Spleen (tissue), 11 donors: ENCODE results near the gene CX3CL1. TPM values are rescaled to one million over a fixed set of nuclear protein-coding genes. Genes with fewer than 3 reads are reported as not detected.

Source experiments
- DNase-seq: peaks from one replicate; pipeline ENCODE4 v3.0.0-alpha.2; 2020
- H3K27ac ChIP-seq, 8 donors: fragments of 200-600 bp; sonication (generic) in 7 of 8; 1 replicate in 4 of 8; 2 replicates in 4 of 8; pipeline versions ENCODE4 v1.5.0 to v1.8.0; 2016 to 2021; ENCODE audit warnings: inconsistent platforms in 4 of 8, mild to moderate bottlenecking in 4 of 8, moderate library complexity in 1 of 8
- H3K27me3 ChIP-seq, 7 donors: fragments of 200-600 bp; sonication (generic) in 6 of 7; replicated peaks in 1 of 7; 1 replicate in 4 of 7; 2 replicates in 3 of 7; pipeline versions ENCODE4 v1.5.0 to v1.8.0; 2016 to 2021; ENCODE audit warnings: inconsistent platforms in 3 of 7, mild to moderate bottlenecking in 1 of 7
- H3K36me3 ChIP-seq, 6 donors: fragments of 200-600 bp; sonication (generic) in 5 of 6; 1 replicate in 4 of 6; 2 replicates in 2 of 6; pipeline versions ENCODE4 v1.5.0 to v1.8.0; 2016 to 2021; ENCODE audit warnings: inconsistent platforms in 2 of 6
- H3K4me1 ChIP-seq, 6 donors: fragments of 200-600 bp; sonication (generic) in 5 of 6; 1 replicate in 3 of 6; 2 replicates in 3 of 6; pipeline versions ENCODE4 v1.5.0 to v1.8.0; 2016 to 2021; ENCODE audit warnings: inconsistent platforms in 3 of 6
- H3K4me3 ChIP-seq, 8 donors: fragments of 200-600 bp; sonication (generic) in 7 of 8; 1 replicate in 4 of 8; 2 replicates in 4 of 8; pipeline versions ENCODE4 v1.5.0 to v1.8.0; 2016 to 2021; ENCODE audit warnings: inconsistent platforms in 4 of 8, mild to moderate bottlenecking in 4 of 8, moderate library complexity in 2 of 8
- H3K9me3 ChIP-seq, 8 donors: fragments of 200-600 bp; sonication (generic) in 7 of 8; 1 replicate in 4 of 8; 2 replicates in 4 of 8; pipeline versions ENCODE4 v1.5.0 to v1.8.0; 2016 to 2021; ENCODE audit warnings: inconsistent platforms in 4 of 8
- CTCF ChIP-seq, 11 experiments: fragments of 200-600 bp in 7 of 11; fragments of 450-650 bp in 4 of 11; sonication (generic) in 4 of 11; IDR thresholded peaks in 8 of 11; conservative IDR thresholded peaks in 3 of 11; 1 replicate in 7 of 11; 2 replicates in 4 of 11; pipeline versions ENCODE4 v1.4.0 to v1.8.0; 2016 to 2021; ENCODE audit warnings: antibody characterized with exemption in 11 of 11, inconsistent platforms in 4 of 11, mild to moderate bottlenecking in 1 of 11
- POLR2A ChIP-seq, 3 donors: fragments of 450-650 bp; IDR thresholded peaks; one replicate each; pipeline ENCODE4 v1.5.1; 2017; ENCODE audit warnings: antibody characterized with exemption in 3 of 3, mild to moderate bottlenecking in 1 of 3
- POLR2AphosphoS5 ChIP-seq, 3 donors: sonication (generic); formaldehyde crosslinking; IDR thresholded peaks; one replicate each; pipeline ENCODE4 v1.5.1; 2017; ENCODE audit warnings: antibody characterized with exemption in 3 of 3
- WGBS, 5 donors: extraction: QIAGEN DNeasy Blood & Tissue Kit in 3 of 5; methylation state at CpG; one replicate each; pipeline versions ENCODE4 v1.1.5 to v1.1.7; 2013 to 2018; 5-methylcytosine and 5-hydroxymethylcytosine counted together
- intact Hi-C: fragments of 100-400 bp; cut with DNase I; formaldehyde crosslinking; loops from one replicate; pipeline ENCODE4 v1.15.0; 2023; ENCODE audit warnings: low total_unique reads
- polyA plus RNA-seq, 3 donors: library from polyadenylated mRNA; stranded (reverse); fragments of 200-250 nt; gene quantifications; one replicate each; pipeline ENCODE4 v1.2.1, GENCODE V29; 2013
- total RNA-seq, 7 donors: library from RNA; depleted of rRNA in 3 of 7; stranded (reverse); fragments of >200 nt in 3 of 7; fragmentation: NEBNext Ultra II Directional in 4 of 7; extraction: Animal tissue kit (Norgen Biotek cat#: 25700) in 4 of 7; gene quantifications; one replicate each; pipeline versions ENCODE4 v1.1.0 to v1.2.1, GENCODE V29; 2016 to 2021
- donor health status: healthy with polysubstance abuse.
- donor health status: DM: no; HTN: no; CAD: no; lungs with moderate emphysema.
- donor health status: DM: no; HTN: no; CAD: no.
- donor health status: Bipolar disorder and iron deficiency.
- donor health status: healthy.
- donor health status: DM: no; HTN: no; CAD: no.
- donor health status: DM: yes; HTN: yes; CAD: no.

Gene CX3CL1
- total and polyA plus RNA-seq, 10 donors: 0.39 to 7.3 (median 1.6) TPM

- no peak for TF ChIP-seq CTCF (IDR thresholded peaks at IDR 0.05 in 8 of 11, conservative IDR thresholded peaks at IDR 0.05 in 3 of 11)
- Histone ChIP-seq H3K9me3 (no peaks in the 10 kb centered on the region), H3K27ac (no peak overlapping the region), H3K4me1 (peaks cover 0 to 51% (median 32%) of the 10 kb centered on the region in 6 donors), H3K36me3 (no peaks in the 10 kb centered on the region), H3K4me3 (no peak overlapping the region), H3K27me3 (no peaks in the 10 kb centered on the region)
- intact Hi-C loops: loop anchor here (10.0 kb wide), 1 partner anchor 327 kb away; no protein-coding TSS in a partner anchor
- WGBS, 5 donors: 59 to 74% (median 67%) methylated on average over 8 to 12 of the region's 12 CpGs
- no peak for DNase-seq
These were observed 39.2 kb downstream of the CX3CL1 start for GRCh38 chr16:57411362-57411976.

- Histone ChIP-seq H3K27ac (peak overlapping the region in 1 of 8 donors; percentile 69), H3K9me3 (no peaks in the 10 kb centered on the region), H3K27me3 (no peaks in the 10 kb centered on the region), H3K36me3 (no peaks in the 10 kb centered on the region), H3K4me1 (peaks cover 5 to 54% (median 40%) of the 10 kb centered on the region in 6 donors), H3K4me3 (no peak overlapping the region)
- DNase-seq: no peak
- TF ChIP-seq POLR2A (IDR thresholded peaks at IDR 0.05) (no peak), CTCF (IDR thresholded peaks at IDR 0.05 in 8 of 11, conservative IDR thresholded peaks at IDR 0.05 in 3 of 11) (no peak), POLR2AphosphoS5 (IDR thresholded peaks at IDR 0.05) (no peak)
- WGBS, 5 donors: 89 to 93% (median 92%) methylated on average over 5 to 9 of the region's 9 CpGs
- intact Hi-C loops: loop anchor here (10.0 kb wide), 1 partner anchor 328 kb away; no protein-coding TSS in a partner anchor
These were observed 40.3 kb downstream of the CX3CL1 start for GRCh38 chr16:57412584-57412983.

- WGBS, 5 donors: 50 to 74% (median 60%) methylated on average over 3 to 5 of the region's 5 CpGs
- intact Hi-C loops: loop anchor here (10.0 kb wide), 1 partner anchor 329 kb away; no protein-coding TSS in a partner anchor
- TF ChIP-seq CTCF (IDR thresholded peaks at IDR 0.05 in 8 of 11, conservative IDR thresholded peaks at IDR 0.05 in 3 of 11) (no peak), POLR2AphosphoS5 (IDR thresholded peaks at IDR 0.05) (no peak), POLR2A (IDR thresholded peaks at IDR 0.05) (no peak)
- H3K9me3 ChIP-seq: no peaks in the 10 kb centered on the region
- H3K4me1 ChIP-seq: peaks cover 5 to 60% (median 43%) of the 10 kb centered on the region in 6 donors
- DNase-seq: peak; percentile 87
- H3K27me3 ChIP-seq: no peaks in the 10 kb centered on the region
- H3K4me3 ChIP-seq: no peak overlapping the region
- H3K36me3 ChIP-seq: no peaks in the 10 kb centered on the region
- peak overlapping the region in 5 of 8 donors; percentile 33 to 69 (median 51) for H3K27ac ChIP-seq
These were observed 41.0 kb downstream of the CX3CL1 start for GRCh38 chr16:57413301-57413730.

- 56 to 80% (median 69%) methylated on average over 5 to 7 of the region's 7 CpGs for WGBS, 5 donors
- peaks cover 7 to 65% (median 46%) of the 10 kb centered on the region in 6 donors for H3K4me1 ChIP-seq
These were observed 41.4 kb downstream of the CX3CL1 start for GRCh38 chr16:57413733-57414132.

More at GRCh38 chr16:57413733-57414132, 41.4 kb downstream of the CX3CL1 start:
- TF ChIP-seq POLR2A (IDR thresholded peaks at IDR 0.05): no peak
- no peak for TF ChIP-seq CTCF (IDR thresholded peaks at IDR 0.05 in 8 of 11, conservative IDR thresholded peaks at IDR 0.05 in 3 of 11)
- no peak for TF ChIP-seq POLR2AphosphoS5 (IDR thresholded peaks at IDR 0.05)
- no peaks in the 10 kb centered on the region for H3K27me3 ChIP-seq
- H3K4me3 ChIP-seq: no peak overlapping the region
- H3K9me3 ChIP-seq: no peaks in the 10 kb centered on the region
- DNase-seq: no peak
- no peaks in the 10 kb centered on the region for H3K36me3 ChIP-seq
- H3K27ac ChIP-seq: peak overlapping the region in 5 of 8 donors; percentile 33 to 69 (median 51)
- intact Hi-C loops: loop anchor here (10.0 kb wide), 1 partner anchor 329 kb away; no protein-coding TSS in a partner anchor
